Gastroesophageal sphincter (tissue), 4 donors: Measurements from ENCODE around the gene CCDC136. TPM values are rescaled to one million over a fixed set of nuclear protein-coding genes. Genes with fewer than 3 reads are reported as not detected.

Experiments used
- ATAC-seq: fragments of 150-250 bp; one replicate; pipeline ENCODE4 v1.9.1; 2016; ENCODE audit warnings: mild to moderate bottlenecking, moderate library complexity
- H3K27ac ChIP-seq, 4 donors: fragments of 200-600 bp; sonication (generic) in 3 of 4; 1 replicate in 3 of 4; 2 replicates in 1 of 4; pipeline ENCODE4 v1.5.1; 2016 to 2019
- H3K27me3 ChIP-seq: fragments of 200-600 bp; sonication (generic); one replicate; pipeline ENCODE4 v1.5.1; 2019
- H3K36me3 ChIP-seq, 2 donors: fragments of 200-600 bp; sonication (generic); one replicate each; pipeline ENCODE4 v1.5.1; 2019; ENCODE audit warnings: control low read depth in 1 of 2
- H3K4me1 ChIP-seq, 3 donors: fragments of 200-600 bp; sonication (generic); 1 replicate in 2 of 3; 2 replicates in 1 of 3; pipeline ENCODE4 v1.5.1; 2016 to 2019; ENCODE audit warnings: control low read depth in 2 of 3
- H3K4me3 ChIP-seq, 2 donors: fragments of 200-600 bp; sonication (generic); one replicate each; pipeline ENCODE4 v1.5.1; 2019; ENCODE audit warnings: mild to moderate bottlenecking in 1 of 2, moderate library complexity in 1 of 2
- H3K9me3 ChIP-seq, 3 donors: fragments of 200-600 bp; sonication (generic); one replicate each; pipeline ENCODE4 v1.5.1; 2017 to 2019; ENCODE audit warnings: control low read depth in 2 of 3
- EP300 ChIP-seq: sonication (generic); formaldehyde crosslinking; IDR thresholded peaks from one replicate; pipeline ENCODE4 v1.6.1; 2017; ENCODE audit warnings: antibody characterized with exemption, mild to moderate bottlenecking
- POLR2A ChIP-seq, 2 donors: fragments of 450-650 bp; IDR thresholded peaks; one replicate each; pipeline ENCODE4 v1.6.1; 2017; ENCODE audit warnings: antibody characterized with exemption in 2 of 2, mild to moderate bottlenecking in 2 of 2, moderate library complexity in 1 of 2
- POLR2AphosphoS5 ChIP-seq: sonication (generic); formaldehyde crosslinking; IDR thresholded peaks from one replicate; pipeline ENCODE4 v1.6.1; 2017; ENCODE audit warnings: antibody characterized with exemption
- WGBS, 2 donors: methylation state at CpG; one replicate each; pipeline ENCODE4 v1.1.5; 2018; ENCODE audit warnings: low coverage in 1 of 2; 5-methylcytosine and 5-hydroxymethylcytosine counted together
- total RNA-seq, 4 donors: library from RNA; depleted of rRNA; stranded (reverse); fragments of >200 nt; gene quantifications; one replicate each; pipeline ENCODE4 v1.1.0, GENCODE V29; 2016
- TF ChIP-seq, protein P1 (sequence below), 4 experiments: fragments of 200-600 bp in 2 of 4; fragments of 450-650 bp in 2 of 4; sonication (generic) in 1 of 4; IDR thresholded peaks; one replicate each; pipeline ENCODE4 v1.5.1; 2017 to 2019; ENCODE audit warnings: antibody characterized with exemption in 4 of 4, mild to moderate bottlenecking in 2 of 4, moderate library complexity in 2 of 4

Gene CCDC136
- total RNA-seq, 4 donors from 2014 or later, result 14.5 to 46.9 (median 21.5) TPM

GRCh38 chr7:128831994-128832879, 40.5 kb downstream of the CCDC136 start:
- peaks cover 0 to 27% of the 10 kb centered on the region in 2 donors for H3K36me3 ChIP-seq
- TF ChIP-seq EP300, result no peak
- TF ChIP-seq, protein P1, sequence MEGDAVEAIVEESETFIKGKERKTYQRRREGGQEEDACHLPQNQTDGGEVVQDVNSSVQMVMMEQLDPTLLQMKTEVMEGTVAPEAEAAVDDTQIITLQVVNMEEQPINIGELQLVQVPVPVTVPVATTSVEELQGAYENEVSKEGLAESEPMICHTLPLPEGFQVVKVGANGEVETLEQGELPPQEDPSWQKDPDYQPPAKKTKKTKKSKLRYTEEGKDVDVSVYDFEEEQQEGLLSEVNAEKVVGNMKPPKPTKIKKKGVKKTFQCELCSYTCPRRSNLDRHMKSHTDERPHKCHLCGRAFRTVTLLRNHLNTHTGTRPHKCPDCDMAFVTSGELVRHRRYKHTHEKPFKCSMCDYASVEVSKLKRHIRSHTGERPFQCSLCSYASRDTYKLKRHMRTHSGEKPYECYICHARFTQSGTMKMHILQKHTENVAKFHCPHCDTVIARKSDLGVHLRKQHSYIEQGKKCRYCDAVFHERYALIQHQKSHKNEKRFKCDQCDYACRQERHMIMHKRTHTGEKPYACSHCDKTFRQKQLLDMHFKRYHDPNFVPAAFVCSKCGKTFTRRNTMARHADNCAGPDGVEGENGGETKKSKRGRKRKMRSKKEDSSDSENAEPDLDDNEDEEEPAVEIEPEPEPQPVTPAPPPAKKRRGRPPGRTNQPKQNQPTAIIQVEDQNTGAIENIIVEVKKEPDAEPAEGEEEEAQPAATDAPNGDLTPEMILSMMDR (IDR thresholded peaks at IDR 0.05), result peak in 1 of 4 experiments; percentile 2
- TF ChIP-seq POLR2AphosphoS5, result no peak
- peak; percentile 5 to 10 for TF ChIP-seq POLR2A (IDR thresholded peaks at IDR 0.05)
- H3K4me1 ChIP-seq, result peaks cover 3 to 97% (median 58%) of the 10 kb centered on the region in 3 donors
- no peaks in the 10 kb centered on the region for H3K9me3 ChIP-seq
- ATAC-seq, result peak; percentile 2
- H3K4me3 ChIP-seq, result peak overlapping the region; percentile 72 to 83
- 0 to 6% methylated on average over 1 to 3 of the region's 22 CpGs for WGBS, 2 donors
- peak overlapping the region; percentile 90 to 96 (median 94) for H3K27ac ChIP-seq
- no peaks in the 10 kb centered on the region for H3K27me3 ChIP-seq

DNA sequence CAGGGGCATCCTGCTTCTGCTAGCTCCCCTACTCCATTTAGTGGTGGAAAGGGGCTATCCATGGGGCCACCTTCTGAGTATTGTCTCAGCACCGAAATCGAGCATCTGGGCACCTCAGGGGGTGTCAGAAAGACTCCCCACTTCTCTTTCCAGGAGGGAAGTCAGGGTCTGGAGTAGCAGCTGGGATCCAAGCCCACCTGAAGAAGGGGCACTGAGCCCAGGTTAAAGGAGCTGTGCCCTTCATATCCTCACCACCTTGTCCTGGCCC, 41.0 kb downstream of the CCDC136 start:
- no peaks in the 10 kb centered on the region for H3K27me3 ChIP-seq
- H3K36me3 ChIP-seq, result peaks cover 0 to 33% of the 10 kb centered on the region in 2 donors
- H3K4me3 ChIP-seq, result peak overlapping the region; percentile 72 to 83
- no CpG with 5 or more reads among the region's 2 CpGs for WGBS, 2 donors
- TF ChIP-seq POLR2AphosphoS5 (no peak), POLR2A (IDR thresholded peaks at IDR 0.05) (no peak), EP300 (no peak)
- TF ChIP-seq, protein P1 (IDR thresholded peaks at IDR 0.05), result no peak
- peak overlapping the region; percentile 90 to 96 (median 94) for H3K27ac ChIP-seq
- ATAC-seq, result no peak
- peaks cover 3 to 96% (median 57%) of the 10 kb centered on the region in 3 donors for H3K4me1 ChIP-seq
- H3K9me3 ChIP-seq, result no peaks in the 10 kb centered on the region

GRCh38 chr7:128833148-128833945, 41.6 kb downstream of the CCDC136 start:
- Histone ChIP-seq H3K27me3 (no peaks in the 10 kb centered on the region), H3K36me3 (peaks cover 0 to 38% of the 10 kb centered on the region in 2 donors), H3K4me3 (peak overlapping the region; percentile 72 to 83), H3K4me1 (peaks cover 3 to 90% (median 53%) of the 10 kb centered on the region in 3 donors), H3K9me3 (no peaks in the 10 kb centered on the region), H3K27ac (peak overlapping the region; percentile 90 to 96 (median 94))
- WGBS, 2 donors, result 6 to 8% methylated on average over 5 to 6 of the region's 13 CpGs
- ATAC-seq, result peak; percentile 37
- TF ChIP-seq POLR2A (IDR thresholded peaks at IDR 0.05), result no peak
- peak; percentile 27 for TF ChIP-seq POLR2AphosphoS5

DNA sequence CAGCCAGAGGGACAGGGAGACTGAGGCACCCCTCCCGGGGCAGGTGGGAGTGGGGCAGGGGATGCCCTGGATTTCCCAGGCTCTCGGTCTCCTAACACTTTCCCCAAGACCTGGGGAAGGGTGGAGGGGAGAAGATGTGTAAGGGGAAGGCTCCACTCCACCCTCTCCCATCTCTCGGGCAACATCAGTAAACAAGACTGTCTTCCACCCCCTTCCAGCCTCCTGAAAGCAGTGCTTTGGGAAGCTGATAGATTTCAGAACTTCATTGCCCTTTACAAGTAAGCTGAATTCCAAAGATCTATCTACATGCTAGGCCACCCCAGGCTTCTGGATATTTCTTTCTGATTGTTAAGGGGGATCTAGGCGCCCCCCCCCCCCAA, 42.2 kb downstream of the CCDC136 start:
- ATAC-seq, result no peak
- Histone ChIP-seq H3K27me3 (no peaks in the 10 kb centered on the region), H3K36me3 (peaks cover 0 to 44% of the 10 kb centered on the region in 2 donors), H3K4me3 (peak overlapping the region in 1 of 2 donors; percentile 72), H3K9me3 (no peaks in the 10 kb centered on the region), H3K27ac (peak overlapping the region; percentile 90 to 96 (median 94)), H3K4me1 (peaks cover 3 to 84% (median 51%) of the 10 kb centered on the region in 3 donors)
- no CpG with 5 or more reads among the region's 4 CpGs for WGBS, 2 donors
- TF ChIP-seq POLR2A (IDR thresholded peaks at IDR 0.05) (no peak), EP300 (no peak), POLR2AphosphoS5 (no peak)
- TF ChIP-seq, protein P1 (IDR thresholded peaks at IDR 0.05), result no peak

DNA sequence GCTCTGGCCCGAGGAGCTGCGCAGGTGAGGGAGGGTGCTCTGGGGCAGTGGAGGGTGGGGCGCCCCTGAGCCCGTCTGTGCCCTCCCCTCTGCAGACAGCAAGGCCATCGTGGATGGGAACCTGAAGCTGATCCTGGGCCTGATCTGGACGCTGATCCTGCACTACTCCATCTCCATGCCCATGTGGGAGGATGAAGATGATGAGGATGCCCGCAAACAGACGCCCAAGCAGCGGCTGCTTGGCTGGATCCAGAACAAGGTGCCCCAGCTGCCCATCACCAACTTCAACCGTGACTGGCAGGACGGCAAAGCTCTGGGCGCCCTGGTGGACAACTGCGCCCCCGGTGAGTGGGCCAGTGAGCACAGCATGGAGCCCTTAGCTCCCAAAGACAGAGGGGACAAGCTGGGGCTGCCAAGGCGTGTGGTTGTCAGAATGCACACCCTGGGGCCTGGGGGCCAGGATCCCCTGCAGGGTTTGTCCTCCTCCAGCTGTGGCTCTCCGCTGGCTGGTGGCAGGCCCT, 43.5 kb downstream of the CCDC136 start:
- Histone ChIP-seq H3K27ac (peak overlapping the region in 3 of 4 donors; percentile 94 to 96 (median 95)), H3K27me3 (no peaks in the 10 kb centered on the region), H3K4me1 (peaks cover 0 to 74% (median 43%) of the 10 kb centered on the region in 3 donors), H3K4me3 (no peak overlapping the region), H3K36me3 (peaks cover 0 to 58% of the 10 kb centered on the region in 2 donors), H3K9me3 (no peaks in the 10 kb centered on the region)
- ATAC-seq, result no peak
- no CpG with 5 or more reads among the region's 16 CpGs for WGBS, 2 donors
- TF ChIP-seq EP300, result no peak
- TF ChIP-seq, protein P1 (IDR thresholded peaks at IDR 0.05), result no peak
- TF ChIP-seq POLR2AphosphoS5, result no peak
- no peak for TF ChIP-seq POLR2A (IDR thresholded peaks at IDR 0.05)
